Uterus (tissue), 2 donors: ENCODE results near the gene PMEPA1.

Source experiments
- CTCF ChIP-seq, 4 experiments: fragments of 200-600 bp in 2 of 4; fragments of 450-650 bp in 2 of 4; sonication (generic) in 2 of 4; IDR thresholded peaks; one replicate each; pipeline ENCODE4 v1.5.1; 2016 to 2019; ENCODE audit warnings: antibody characterized with exemption in 4 of 4, mild to moderate bottlenecking in 2 of 4, moderate library complexity in 1 of 4
- POLR2A ChIP-seq, 2 donors: fragments of 450-650 bp; IDR thresholded peaks; one replicate each; pipeline ENCODE4 v1.6.1; 2016; ENCODE audit warnings: antibody characterized with exemption in 2 of 2, mild to moderate bottlenecking in 1 of 2, moderate library complexity in 1 of 2

DNA sequence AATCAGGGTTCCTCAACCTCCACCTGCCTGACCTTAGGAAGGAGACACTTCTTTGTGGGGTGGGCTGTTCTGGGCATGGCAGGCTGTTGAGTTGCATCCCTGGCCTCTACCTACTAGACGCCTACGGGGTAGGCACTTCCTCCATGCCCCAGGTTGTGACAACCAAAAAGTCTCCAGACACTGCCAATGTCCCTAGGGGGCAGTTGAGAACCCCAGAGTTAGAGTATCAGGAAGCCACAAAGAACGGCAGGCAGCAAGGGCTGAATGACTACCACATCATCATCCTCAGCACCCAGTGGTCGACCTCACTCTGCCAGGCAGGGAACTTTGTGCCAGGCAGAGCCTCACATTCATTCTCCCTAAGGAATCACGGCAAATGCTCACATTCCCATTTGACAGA, 21.5 kb downstream of the PMEPA1 start:
- TF ChIP-seq CTCF (IDR thresholded peaks at IDR 0.05) (no peak), POLR2A (IDR thresholded peaks at IDR 0.05) (no peak)
